NCI-H510A treated with DMSO at 0.1 percent for 48 hours (cell line): ENCODE results near the gene DHRS7B.

Experiments used
- DNase-seq: peaks from one replicate; lab custom pipeline; 2025; lab: John Stamatoyannopoulos, UW

The DHRS7B gene

DNA sequence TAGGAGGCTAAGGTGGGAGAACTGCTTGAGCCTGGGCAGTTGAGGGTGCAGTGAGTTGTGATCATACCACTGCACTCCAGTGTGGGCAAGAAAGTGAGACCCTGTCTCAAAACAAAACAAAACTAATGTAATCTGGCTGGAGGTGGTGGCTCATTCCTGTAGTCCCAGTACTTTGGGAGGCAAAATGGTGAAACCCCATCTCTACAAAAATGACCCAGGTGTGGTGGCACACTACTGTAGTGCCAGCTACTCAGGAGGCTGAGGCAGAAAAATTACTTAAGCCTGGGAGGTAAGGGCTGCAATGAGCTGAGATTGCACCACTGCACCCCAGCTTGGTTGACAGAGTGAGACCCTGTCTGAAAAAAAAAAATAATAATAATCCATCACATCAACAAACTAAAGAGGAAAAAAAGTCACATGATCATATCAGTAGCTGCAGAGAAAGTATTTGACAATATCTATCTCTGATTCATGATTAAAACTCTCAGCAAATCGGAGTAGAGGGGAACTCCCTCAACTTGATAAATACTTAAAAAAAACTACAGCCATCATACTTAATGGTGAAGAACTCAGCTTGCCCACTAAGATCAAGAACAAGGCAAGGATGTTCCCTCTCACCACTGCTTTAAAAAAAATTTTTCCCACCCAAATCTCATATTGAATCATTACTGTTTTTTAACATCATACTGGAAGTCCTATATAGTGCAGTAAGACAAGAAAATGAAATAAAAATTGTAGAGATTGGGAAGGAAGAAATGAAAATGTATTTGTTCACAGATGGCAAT is 31.0 kb downstream of the DHRS7B start:
- no peak for DNase-seq

- no peak for DNase-seq
These were observed 33.6 kb downstream of the DHRS7B start for GRCh38 chr17:21160401-21160800.

- no peak for DNase-seq
These were observed 35.0 kb downstream of the DHRS7B start for GRCh38 chr17:21161498-21162393.

- DNase-seq, result no peak
These were observed 35.6 kb downstream of the DHRS7B start for GRCh38 chr17:21162394-21162775.

- DNase-seq, result no peak
These were observed 36.3 kb downstream of the DHRS7B start for GRCh38 chr17:21163101-21163500.

- DNase-seq, result no peak
These were observed 37.5 kb downstream of the DHRS7B start for GRCh38 chr17:21164216-21164615.

DNA sequence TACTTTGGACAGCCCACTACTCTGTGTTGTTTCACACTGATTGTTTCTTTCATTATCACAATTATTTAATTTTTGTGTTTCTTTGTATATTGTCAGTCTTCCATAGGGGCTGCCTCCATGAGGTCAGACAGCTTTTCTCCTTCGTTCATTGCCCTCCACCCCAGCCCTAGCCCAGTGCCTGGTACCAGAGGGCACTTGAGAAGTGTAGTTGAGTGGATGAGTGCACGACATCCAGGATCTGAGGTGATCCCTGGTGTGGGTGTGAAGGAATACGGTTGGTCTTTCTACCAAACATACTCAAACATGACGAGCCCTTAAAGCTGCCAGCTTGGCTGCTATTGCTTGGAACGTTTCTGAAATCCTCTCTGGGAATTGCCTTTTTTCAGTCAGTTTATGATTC is 37.9 kb downstream of the DHRS7B start:
- no peak for DNase-seq

- DNase-seq, result no peak
These were observed 39.3 kb downstream of the DHRS7B start for GRCh38 chr17:21165922-21166594.

GRCh38 chr17:21166595-21167210 is 39.9 kb downstream of the DHRS7B start:
- DNase-seq, result no peak

DNA sequence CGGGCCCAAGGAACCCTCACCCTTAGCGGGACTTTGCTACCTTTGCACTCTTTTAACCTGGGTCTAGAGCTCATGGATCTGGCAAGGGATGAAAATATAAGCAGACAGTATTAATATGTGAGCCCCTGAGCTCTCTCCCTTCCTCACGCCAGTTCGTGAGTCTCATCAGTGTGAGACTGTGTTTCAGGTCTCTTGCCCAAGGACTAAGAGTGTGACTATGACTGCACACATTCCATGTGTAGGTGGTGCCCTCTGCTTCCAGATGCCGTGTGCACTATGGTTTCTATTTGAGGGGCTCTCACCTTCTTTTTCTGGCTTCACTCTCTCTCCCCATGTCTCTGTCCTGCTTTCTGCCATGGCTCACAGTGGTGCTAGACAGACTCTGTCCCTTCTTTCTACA is 40.5 kb downstream of the DHRS7B start:
- no peak for DNase-seq

- no peak for DNase-seq
These were observed 41.7 kb downstream of the DHRS7B start for GRCh38 chr17:21168555-21168865.

DNA sequence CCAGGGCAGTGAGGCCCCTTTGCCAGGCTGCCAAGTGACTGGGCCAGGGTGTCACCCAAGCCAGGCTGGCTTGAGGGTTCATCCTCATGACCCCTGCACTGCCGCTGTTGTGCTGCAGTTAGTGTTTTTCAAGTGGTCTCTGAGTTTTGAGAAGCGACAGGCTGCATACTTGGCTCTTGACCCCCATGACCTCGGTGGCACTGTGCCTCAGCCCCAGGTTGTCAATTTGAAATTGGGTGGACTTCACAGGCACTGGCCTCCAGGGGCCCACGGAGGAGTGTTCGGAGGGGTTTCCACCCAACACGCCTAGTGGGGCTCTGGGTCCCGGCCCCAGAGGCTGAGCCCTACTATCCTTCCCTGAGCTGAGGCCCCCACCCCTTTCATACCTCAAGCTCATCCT is 42.7 kb downstream of the DHRS7B start:
- DNase-seq, result no peak

DNA sequence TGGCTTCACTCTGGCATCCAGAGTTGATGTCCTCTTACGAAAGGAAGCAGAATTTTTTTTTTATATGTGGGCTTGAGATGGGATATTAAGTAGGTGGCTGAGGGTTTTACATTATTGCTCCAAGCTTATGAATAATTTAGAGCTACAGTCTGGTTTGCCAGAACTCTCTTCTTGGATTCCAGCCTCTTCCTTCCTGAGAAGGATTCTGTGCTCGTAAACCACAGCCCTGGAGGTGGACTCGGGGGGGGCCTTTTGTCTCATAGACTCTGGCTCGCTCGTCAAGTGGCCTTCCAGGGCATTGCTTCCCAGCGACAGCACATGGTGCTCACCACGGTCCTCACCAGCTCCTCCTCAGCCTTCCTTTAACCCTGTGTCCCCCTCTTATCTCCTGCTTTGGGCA is 44.0 kb downstream of the DHRS7B start:
- no peak for DNase-seq

GRCh38 chr17:21171309-21171922 is 44.7 kb downstream of the DHRS7B start:
- no peak for DNase-seq

DNA sequence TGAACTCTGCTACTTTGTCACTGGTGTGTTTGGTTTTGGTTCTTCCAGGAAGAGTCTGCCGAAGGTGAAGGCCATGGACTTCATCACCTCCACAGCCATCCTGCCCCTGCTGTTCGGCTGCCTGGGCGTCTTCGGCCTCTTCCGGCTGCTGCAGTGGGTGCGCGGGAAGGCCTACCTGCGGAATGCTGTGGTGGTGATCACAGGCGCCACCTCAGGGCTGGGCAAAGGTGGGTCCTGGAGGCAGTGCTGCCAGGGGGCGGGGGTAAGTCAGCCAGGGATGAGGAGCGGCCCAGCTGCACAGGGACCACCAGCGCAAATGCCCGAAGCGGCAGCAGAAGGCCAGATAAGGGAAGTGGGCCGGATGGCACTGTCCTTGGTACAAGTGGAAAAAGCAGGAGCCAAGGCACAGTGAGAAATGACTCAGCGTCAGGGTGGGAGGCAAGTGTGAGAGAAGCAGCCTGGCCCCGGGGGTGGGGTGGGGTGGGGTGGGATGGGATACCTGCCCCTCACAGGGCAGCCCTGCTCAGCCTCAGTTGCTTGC is 45.3 kb downstream of the DHRS7B start:
- DNase-seq, result no peak

- DNase-seq, result no peak
These were observed 46.1 kb downstream of the DHRS7B start for GRCh38 chr17:21172846-21173245.

DNA sequence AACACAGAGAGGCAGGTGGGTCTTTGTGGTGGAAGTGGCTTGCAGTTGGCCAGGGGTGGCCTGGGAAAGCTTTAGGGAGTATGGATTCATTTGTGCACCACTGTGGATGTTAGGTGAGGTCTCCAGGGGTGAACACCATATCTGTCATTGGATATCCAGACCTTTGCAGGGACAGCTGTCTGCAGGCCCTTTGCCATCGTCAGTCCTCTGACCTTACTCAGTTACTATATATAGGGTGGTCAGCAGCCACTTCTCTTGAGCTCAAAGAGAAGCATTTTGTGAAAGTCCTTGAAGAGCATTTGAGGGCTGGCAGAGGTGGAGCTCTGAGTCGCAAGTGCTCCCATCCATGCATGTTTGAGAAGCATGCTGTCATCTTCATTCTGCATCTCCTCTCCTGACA is 46.8 kb downstream of the DHRS7B start:
- no peak for DNase-seq

- no peak for DNase-seq
These were observed 47.4 kb downstream of the DHRS7B start for GRCh38 chr17:21174186-21174585.

- no peak for DNase-seq
These were observed 47.9 kb downstream of the DHRS7B start for GRCh38 chr17:21174713-21175112.

DNA sequence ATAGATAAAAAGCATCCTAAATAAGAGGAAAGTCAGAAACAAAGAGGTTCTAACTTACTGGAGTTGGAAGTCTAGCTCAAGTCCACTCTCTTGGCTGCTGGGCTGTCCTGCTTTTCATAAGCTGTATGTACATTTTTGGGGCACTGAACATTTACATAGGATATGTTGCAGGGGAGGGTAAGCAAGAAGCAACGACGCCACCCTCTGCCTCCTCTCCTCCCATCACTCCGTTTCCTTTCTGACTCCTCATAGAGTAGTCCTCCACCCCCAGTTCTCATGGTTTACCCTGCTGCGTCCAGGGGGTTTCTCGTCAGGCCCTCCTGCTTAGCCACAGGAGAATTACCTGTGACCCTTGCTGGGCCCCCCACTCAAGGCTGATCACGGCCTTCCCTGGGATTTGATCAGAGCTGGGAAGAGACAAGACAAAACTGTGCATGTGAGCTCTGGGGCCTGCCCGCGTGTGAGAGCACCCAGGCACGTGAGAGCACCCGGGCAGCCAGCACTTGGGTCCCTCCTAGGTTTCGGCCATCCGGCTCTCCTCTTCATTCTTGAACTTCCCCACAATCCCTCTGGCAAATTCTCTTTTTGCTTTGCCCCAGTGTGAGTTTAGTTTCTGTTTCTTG is 50.1 kb downstream of the DHRS7B start:
- DNase-seq, result no peak

- DNase-seq, result no peak
These were observed 50.6 kb downstream of the DHRS7B start for GRCh38 chr17:21177401-21177800.
